ENCODE data around the gene CCDC63. TPM values are rescaled to one million over a fixed set of nuclear protein-coding genes. Genes with fewer than 3 reads are reported as not detected.

Gene CCDC63
- total and polyA plus RNA-seq, 2 of the 13 experiments (the other 11 are each of a cell fraction or from before 2014, with no cell fraction given), result not detected

- TF ChIP-seq SNAPC4 (CRISPR knock-in tag; IDR thresholded peaks at IDR 0.05), result no peak
- peak; percentile 53 for TF ChIP-seq XRCC5 (optimal IDR thresholded peaks at IDR 0.05; ENCODE audit: low read length)
- no peak for TF ChIP-seq TOPORS (CRISPR knock-in tag; IDR thresholded peaks at IDR 0.05)
- TF ChIP-seq CCDC6 (CRISPR knock-in tag; IDR thresholded peaks at IDR 0.05), result no peak
- TF ChIP-seq TEAD3 (CRISPR knock-in tag; optimal IDR thresholded peaks at IDR 0.05; ENCODE audit: borderline replicate concordance), result peak; percentile 35
- no peak for TF ChIP-seq KLF11 (CRISPR knock-in tag; IDR thresholded peaks at IDR 0.05)
- TF ChIP-seq ZNF501 (CRISPR knock-in tag; IDR thresholded peaks at IDR 0.05), result 0 out of 2 replicates have a peak, but pooled peaks have one; percentile 30
- peak; percentile 87 for TF ChIP-seq STAG1 (CRISPR knock-in tag; IDR thresholded peaks at IDR 0.05)
- no peak for TF ChIP-seq ZNF569 (CRISPR knock-in tag; IDR thresholded peaks at IDR 0.05; ENCODE audit: borderline replicate concordance)
- TF ChIP-seq SALL1 (CRISPR knock-in tag; IDR thresholded peaks at IDR 0.05), result 0 out of 2 replicates have a peak, but pooled peaks have one; percentile 27
- TF ChIP-seq RFX1 (IDR thresholded peaks at IDR 0.05), result no peak
- no peak for TF ChIP-seq GRHL1 (CRISPR knock-in tag; conservative IDR thresholded peaks at IDR 0.05)
- TF ChIP-seq RAD21 (CRISPR knock-in tag; IDR thresholded peaks at IDR 0.05), result peak; percentile 72
- no peak for TF ChIP-seq FOXA1 (IDR thresholded peaks at IDR 0.05)
- no peak for TF ChIP-seq FOXA1 (CRISPR knock-in tag; IDR thresholded peaks at IDR 0.05)
- TF ChIP-seq KDM6A (CRISPR knock-in tag; IDR thresholded peaks at IDR 0.05; ENCODE audit: low read depth), result no peak
- no peak for TF ChIP-seq ZEB1 (IDR thresholded peaks at IDR 0.05; ENCODE audit: insufficient replicate concordance, low read depth)
- 0 out of 2 replicates have a peak, but pooled peaks have one; percentile 16 for TF ChIP-seq TFDP2 (CRISPR knock-in tag; IDR thresholded peaks at IDR 0.05)
- no peak for TF ChIP-seq AGO1 (IDR thresholded peaks at IDR 0.05; ENCODE audit: low read depth, low read length, poor library complexity, severe bottlenecking)
- TF ChIP-seq CTCF (CRISPR knock-in tag; IDR thresholded peaks at IDR 0.05), result peak; percentile 90
- no peak for TF ChIP-seq ZNF138 (CRISPR knock-in tag; IDR thresholded peaks at IDR 0.05; ENCODE audit: low read depth)
- no peak for TF ChIP-seq FLYWCH1 (CRISPR knock-in tag; IDR thresholded peaks at IDR 0.05)
- TF ChIP-seq LCORL (IDR thresholded peaks at IDR 0.05), result no peak
- no peak for TF ChIP-seq LCORL (CRISPR knock-in tag; IDR thresholded peaks at IDR 0.05)
These were observed 90.4 kb downstream of the CCDC63 start (continued) for GRCh38 chr12:110937104-110937641.

Data from HepG2 (cell line).